Bronchial epithelial cell (primary cell): ENCODE measurements around the gene SF3B5. TPM values are rescaled to one million over a fixed set of nuclear protein-coding genes. Genes with fewer than 3 reads are reported as not detected.
A peak's percentile ranks its signal among the peaks of the same experiment; 100 is the strongest.
"Not testable (repeated sequence)": the region's sequence is repeated elsewhere in the genome, so short reads cannot be mapped to it uniquely, and the experiment has no call there.

ENCODE experiments used
- DNase-seq: peaks from one replicate; pipeline ENCODE4 v3.0.0-alpha.2; 2010; ENCODE audit warnings: low read depth
- FAIRE-seq: peaks from 2 replicates; lab custom pipeline; 2011; peaks lifted over from hg19 to GRCh38; lab: Jason Lieb, UNC
- H3K27me3 ChIP-seq: 2 replicates; pipeline ENCODE4 v1.5.1; 2011; ENCODE audit warnings: low read length; ENCODE audit not compliant: control insufficient read depth, insufficient read depth
- H3K36me3 ChIP-seq: 2 replicates; pipeline ENCODE4 v1.5.1; 2011; ENCODE audit warnings: low read length; ENCODE audit not compliant: control insufficient read depth, insufficient read depth
- H3K4me3 ChIP-seq: 2 replicates; pipeline ENCODE4 v1.5.1; 2011; ENCODE audit warnings: mild to moderate bottlenecking, low read depth, low read length, control low read depth
- CTCF ChIP-seq: IDR thresholded peaks from 2 replicates; pipeline ENCODE4 v1.5.1; 2011; ENCODE audit warnings: mild to moderate bottlenecking, moderate library complexity, low read length, control low read depth, inconsistent platforms; ENCODE audit not compliant: insufficient read depth, severe bottlenecking
- total RNA-seq: library from RNA; depleted of rRNA; stranded (reverse); fragments of >200 nt; gene quantifications from 2 replicates; pipeline ENCODE4 v1.2.1, GENCODE V29; 2014

Gene SF3B5
- total RNA-seq, 1 donor from 2014 or later, result 113 TPM

GRCh38 chr6:144090384-144090783 lies 5.0 kb downstream of the SF3B5 start:
- H3K36me3 ChIP-seq, result no peaks in the 10 kb centered on the region
- no peak for DNase-seq
- H3K27me3 ChIP-seq, result no peaks in the 10 kb centered on the region
- no peak overlapping the region for H3K4me3 ChIP-seq
- FAIRE-seq, result no peak
- no peak for TF ChIP-seq CTCF

- FAIRE-seq, result peak; percentile 13
- TF ChIP-seq CTCF, result no peak
- no peak for DNase-seq
These were observed 7.5 kb downstream of the SF3B5 start for GRCh38 chr6:144087789-144088426.

GRCh38 chr6:144086959-144087358 lies 8.4 kb downstream of the SF3B5 start:
- H3K36me3 ChIP-seq, result no peaks in the 10 kb centered on the region
- no peaks in the 10 kb centered on the region for H3K27me3 ChIP-seq
- no peak overlapping the region for H3K4me3 ChIP-seq
- FAIRE-seq (no peak), DNase-seq (no peak)
- no peak for TF ChIP-seq CTCF

More at GRCh38 chr6:144087789-144088426, 7.5 kb downstream of the SF3B5 start:
- Histone ChIP-seq H3K36me3 (no peaks in the 10 kb centered on the region), H3K4me3 (no peak overlapping the region), H3K27me3 (no peaks in the 10 kb centered on the region)

GRCh38 chr6:144083172-144083571 lies 12.2 kb downstream of the SF3B5 start:
- Histone ChIP-seq H3K27me3 (no peaks in the 10 kb centered on the region), H3K36me3 (no peaks in the 10 kb centered on the region), H3K4me3 (no peak overlapping the region)
- TF ChIP-seq CTCF, result no peak
- no peak for DNase-seq
- no peak for FAIRE-seq

- not testable (repeated sequence) for DNase-seq, H3K36me3 ChIP-seq, H3K4me3 ChIP-seq, FAIRE-seq, H3K27me3 ChIP-seq
These were observed 13.0 kb downstream of the SF3B5 start for GRCh38 chr6:144082412-144082811.

GRCh38 chr6:144077871-144078270 lies 17.5 kb downstream of the SF3B5 start:
- Histone ChIP-seq H3K36me3 (no peaks in the 10 kb centered on the region), H3K27me3 (no peaks in the 10 kb centered on the region), H3K4me3 (no peak overlapping the region)
- no peak for DNase-seq
- no peak for FAIRE-seq
- TF ChIP-seq CTCF, result no peak
